ENCODE measurements around the gene ERGIC1.

The ERGIC1 gene

DNA sequence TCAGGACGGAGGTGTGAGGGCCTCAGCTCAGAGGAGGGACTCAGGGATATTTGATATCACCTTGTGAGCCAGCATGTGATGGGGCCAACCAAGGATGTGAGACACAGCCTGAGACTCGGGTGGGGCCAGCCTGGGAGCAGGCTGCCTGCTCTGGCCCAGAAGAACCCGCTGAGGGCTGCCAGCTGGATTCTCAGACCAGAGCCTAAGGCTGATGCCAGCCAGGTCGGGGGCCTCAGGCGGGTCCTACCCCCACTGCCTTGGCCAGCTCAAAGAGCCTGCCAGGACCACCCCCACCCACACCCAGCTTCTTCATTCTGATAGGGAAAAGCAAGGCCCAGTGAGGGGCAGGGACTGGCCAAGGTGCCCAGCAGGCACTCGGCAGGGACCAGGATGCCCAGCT, 42.8 kb upstream of the ERGIC1 start:
- TF ChIP-seq, protein P1, sequence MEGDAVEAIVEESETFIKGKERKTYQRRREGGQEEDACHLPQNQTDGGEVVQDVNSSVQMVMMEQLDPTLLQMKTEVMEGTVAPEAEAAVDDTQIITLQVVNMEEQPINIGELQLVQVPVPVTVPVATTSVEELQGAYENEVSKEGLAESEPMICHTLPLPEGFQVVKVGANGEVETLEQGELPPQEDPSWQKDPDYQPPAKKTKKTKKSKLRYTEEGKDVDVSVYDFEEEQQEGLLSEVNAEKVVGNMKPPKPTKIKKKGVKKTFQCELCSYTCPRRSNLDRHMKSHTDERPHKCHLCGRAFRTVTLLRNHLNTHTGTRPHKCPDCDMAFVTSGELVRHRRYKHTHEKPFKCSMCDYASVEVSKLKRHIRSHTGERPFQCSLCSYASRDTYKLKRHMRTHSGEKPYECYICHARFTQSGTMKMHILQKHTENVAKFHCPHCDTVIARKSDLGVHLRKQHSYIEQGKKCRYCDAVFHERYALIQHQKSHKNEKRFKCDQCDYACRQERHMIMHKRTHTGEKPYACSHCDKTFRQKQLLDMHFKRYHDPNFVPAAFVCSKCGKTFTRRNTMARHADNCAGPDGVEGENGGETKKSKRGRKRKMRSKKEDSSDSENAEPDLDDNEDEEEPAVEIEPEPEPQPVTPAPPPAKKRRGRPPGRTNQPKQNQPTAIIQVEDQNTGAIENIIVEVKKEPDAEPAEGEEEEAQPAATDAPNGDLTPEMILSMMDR (IDR thresholded peaks at IDR 0.05) = no peak

DNA sequence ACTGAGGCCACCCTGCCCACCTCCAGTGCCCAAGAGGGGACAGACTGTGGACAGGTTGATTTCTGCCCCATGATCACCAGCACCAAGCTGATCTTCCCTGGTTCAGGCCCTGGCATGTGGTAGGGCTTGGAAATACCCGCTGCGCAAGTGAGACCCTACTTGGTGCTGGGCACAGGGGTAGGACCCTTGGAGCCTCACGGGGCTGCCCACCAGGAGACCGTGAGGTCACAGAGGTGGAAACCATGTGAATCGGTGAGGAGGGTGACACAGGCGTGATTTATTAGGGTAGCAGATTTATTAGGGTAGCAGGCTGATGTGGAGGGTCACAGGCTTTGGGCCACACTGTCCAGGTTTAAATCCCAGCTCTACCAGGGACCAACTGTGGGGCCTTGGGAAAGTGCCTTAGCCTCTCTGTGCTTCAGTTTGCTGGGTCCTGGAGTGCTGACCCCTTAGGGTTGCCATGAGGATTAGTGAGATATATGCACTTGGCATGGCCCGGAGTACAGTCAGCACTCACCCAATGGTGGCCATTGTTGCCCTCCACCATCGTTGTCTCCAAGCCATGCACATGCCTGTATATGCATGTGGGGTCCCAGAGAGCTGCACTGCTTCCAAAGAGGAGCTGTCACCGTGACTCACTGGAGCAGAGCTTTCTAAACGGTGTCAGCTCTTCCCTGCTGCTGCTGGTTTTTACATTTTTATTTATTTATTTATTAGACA, 42.2 kb upstream of the ERGIC1 start:
- TF ChIP-seq, protein P1 (IDR thresholded peaks at IDR 0.05) = no peak

DNA sequence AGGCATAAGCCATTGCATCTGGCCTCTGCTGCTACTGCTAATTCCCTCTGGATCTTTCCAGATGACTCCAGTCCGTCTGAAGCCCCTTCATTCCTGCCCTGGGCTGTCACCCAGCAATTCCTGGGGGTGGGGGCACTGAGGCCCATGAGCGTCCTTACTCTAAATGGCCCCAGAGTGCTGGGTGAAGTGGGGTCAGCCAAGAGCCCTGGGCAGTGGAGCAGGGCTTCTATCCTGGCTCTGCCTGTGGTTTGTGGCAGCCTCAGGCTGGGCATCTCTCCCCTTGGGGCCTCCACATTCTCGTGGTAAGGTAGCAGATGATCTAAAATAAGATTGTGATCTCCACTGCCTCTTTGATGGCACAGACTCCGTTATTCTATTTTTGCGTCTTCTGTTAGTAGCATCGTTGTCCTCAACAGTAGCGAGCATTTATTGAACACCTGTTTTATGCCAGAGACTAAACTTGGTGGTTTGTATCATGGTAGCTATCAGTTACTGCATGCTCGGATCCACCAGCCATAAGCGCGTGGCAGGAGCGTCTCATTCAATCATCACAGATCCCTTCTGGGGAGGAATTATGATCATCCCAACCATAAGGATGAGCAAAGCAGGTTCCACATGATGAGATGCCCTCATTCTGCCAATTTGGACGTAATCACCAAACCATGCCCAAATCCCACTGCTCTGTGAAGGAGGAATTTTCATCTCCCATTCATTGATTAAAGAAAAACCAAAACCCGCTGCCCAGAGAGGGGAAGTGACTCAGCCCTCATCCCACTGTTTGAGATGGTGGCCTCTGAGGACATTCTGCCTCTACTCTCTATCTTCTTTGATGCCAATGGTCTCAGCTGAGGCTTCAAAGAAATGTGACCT, 41.1 kb upstream of the ERGIC1 start:
- TF ChIP-seq, protein P1 (IDR thresholded peaks at IDR 0.05) = no peak

DNA sequence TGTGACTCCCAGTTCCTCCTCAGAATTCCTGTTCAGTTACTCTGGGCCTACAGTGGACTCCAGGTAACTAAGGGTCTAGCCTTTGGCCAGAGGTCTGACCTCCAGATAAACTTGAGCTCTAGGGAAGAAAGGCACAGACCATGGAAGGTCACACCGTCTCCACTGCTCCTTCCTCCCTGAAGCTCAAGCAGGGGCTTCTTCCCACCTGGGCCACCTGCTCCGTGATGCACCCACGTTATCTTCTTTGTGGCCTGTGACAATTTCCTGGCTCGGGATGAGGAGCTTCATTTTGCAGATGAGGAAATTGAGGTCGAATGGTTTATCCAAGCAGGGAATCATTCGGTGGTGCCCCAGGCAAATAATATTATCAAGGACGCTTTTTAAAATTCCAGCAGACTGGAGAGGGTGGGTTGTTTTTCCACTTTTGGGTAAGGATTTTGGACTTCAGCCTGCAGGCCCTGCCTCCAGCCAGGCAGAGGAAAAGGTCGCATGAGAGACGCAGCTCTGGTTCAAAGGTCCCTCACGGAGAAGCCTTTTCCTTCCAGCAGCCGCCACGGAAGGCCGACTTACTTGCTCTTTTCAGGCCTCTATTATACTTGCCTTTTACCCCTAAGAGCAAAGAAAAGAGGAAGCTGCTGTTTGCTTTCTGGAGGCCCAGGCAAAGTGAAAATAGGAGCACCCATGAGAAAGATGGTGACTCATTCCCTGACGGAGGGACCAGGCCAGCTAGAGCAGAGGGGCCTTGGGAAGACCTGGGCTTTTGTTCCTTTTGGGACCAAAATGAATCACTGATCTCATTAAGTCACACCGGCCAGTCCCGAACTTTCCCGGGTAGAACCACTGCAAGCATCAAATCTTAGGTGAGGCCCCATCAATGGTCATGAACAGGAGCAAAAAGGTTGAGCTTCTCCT, 40.2 kb upstream of the ERGIC1 start:
- TF ChIP-seq, protein P1 (IDR thresholded peaks at IDR 0.05) = no peak

DNA sequence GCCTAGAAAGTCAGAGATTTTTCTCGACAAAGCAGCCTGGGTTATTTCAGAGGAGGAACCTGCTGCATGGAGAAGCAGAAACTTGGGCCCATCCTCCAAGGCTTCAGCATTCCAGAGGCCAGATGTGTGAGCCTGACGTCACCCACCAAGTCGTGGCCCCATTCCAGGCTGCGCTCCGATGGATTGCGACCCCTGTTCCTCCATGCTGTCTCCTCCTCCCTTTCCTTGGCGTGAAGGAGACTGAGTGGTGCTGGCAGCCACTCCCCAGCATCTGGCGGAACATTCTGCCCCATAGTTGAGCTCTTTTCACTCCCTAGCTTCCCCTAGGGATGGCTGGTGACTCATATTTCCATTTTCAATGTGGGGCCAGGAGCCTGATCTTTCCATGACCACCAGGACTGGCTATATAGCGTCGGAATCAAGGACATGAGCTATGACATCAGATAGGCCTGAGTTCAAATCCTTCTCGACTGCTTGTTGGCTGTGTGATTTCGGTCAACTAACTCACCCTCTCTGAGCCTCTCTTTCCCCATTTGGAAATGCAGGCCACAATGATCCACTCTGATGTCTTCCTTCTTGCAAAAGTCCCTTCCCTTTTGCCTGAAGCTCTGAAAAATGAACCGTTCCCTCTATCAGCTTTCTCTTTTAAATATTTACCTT, 38.6 kb upstream of the ERGIC1 start:
- TF ChIP-seq, protein P1 (IDR thresholded peaks at IDR 0.05) = no peak

DNA sequence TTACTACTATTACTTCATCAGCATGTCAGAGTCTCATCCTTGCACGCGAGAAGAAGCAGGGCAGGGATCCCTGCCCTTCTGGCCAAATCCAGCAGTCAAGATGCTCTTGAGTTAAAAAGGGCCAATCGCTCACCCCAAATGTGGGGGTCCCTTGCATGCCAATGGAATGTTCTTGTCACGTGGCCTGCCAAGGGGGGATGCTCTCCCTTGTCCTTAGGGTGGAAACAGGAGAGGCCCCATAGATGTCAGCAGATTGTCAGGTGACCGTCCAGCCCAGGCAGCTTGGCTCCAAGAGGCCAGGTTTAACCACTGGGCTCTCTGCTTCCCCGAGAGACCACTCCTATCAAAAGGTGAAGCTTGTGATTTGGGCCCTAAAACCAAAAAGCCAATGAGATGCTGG, 37.7 kb upstream of the ERGIC1 start:
- TF ChIP-seq, protein P1 (IDR thresholded peaks at IDR 0.05) = no peak

DNA sequence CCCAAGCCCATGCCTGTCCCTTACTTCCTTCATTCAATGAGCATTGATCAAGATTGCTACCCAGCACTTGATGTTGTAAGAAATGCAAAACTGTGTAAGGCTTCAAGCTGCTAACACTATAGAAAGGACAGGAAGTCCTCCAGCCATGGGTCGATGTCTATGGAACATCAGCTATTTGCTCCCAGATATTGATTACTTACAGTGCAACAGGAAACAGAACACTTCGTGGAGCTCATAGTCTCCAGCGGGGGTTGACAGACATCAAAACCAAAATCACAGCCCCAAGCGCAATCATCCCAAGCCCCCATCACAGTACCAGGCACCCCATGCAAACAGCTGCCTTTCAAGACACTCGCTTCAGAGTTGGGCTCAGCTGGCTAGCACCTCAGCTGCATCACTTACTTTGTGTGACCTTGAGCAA, 36.3 kb upstream of the ERGIC1 start:
- TF ChIP-seq, protein P1 (IDR thresholded peaks at IDR 0.05) = no peak
